ENCODE measurements around the gene U2SURP. TPM values are rescaled to one million over a fixed set of nuclear protein-coding genes. Genes with fewer than 3 reads are reported as not detected.

U2SURP gene
- total RNA-seq, 4 donors from 2014 or later = 92.4 to 104 (median 95.6) TPM

- Histone ChIP-seq H3K36me3 (peaks cover 0 to 54% (median 2%) of the 10 kb centered on the region in 3 donors), H3K4me1 (no peaks in the 10 kb centered on the region), H3K4me3 (no peak overlapping the region), H3K27me3 (no peaks in the 10 kb centered on the region), H3K27ac (no peak overlapping the region), H3K9me3 (no peaks in the 10 kb centered on the region)
- DNase-seq (ENCODE audit: low spot score in 2 of 2) = no peak
- no peak for TF ChIP-seq CTCF (IDR thresholded peaks at IDR 0.05)
- no peak for TF ChIP-seq POLR2A (IDR thresholded peaks at IDR 0.05)
- TF ChIP-seq EP300 (IDR thresholded peaks at IDR 0.05) = no peak
- 81 to 88% methylated on average over 3 of the region's 3 CpGs for WGBS, 2 donors
These were observed 55.0 kb downstream of the U2SURP start for GRCh38 chr3:143056372-143056771.

- Histone ChIP-seq H3K27me3 (no peaks in the 10 kb centered on the region), H3K27ac (no peak overlapping the region), H3K36me3 (peaks cover 0 to 18% (median 2%) of the 10 kb centered on the region in 3 donors), H3K9me3 (no peaks in the 10 kb centered on the region), H3K4me1 (no peaks in the 10 kb centered on the region), H3K4me3 (no peak overlapping the region)
- WGBS, 2 donors = 79 to 86% methylated on average over 3 of the region's 3 CpGs
- no peak for DNase-seq (ENCODE audit: low spot score in 2 of 2)
- TF ChIP-seq POLR2A (IDR thresholded peaks at IDR 0.05) = no peak
- no peak for TF ChIP-seq EP300 (IDR thresholded peaks at IDR 0.05)
- TF ChIP-seq CTCF (IDR thresholded peaks at IDR 0.05) = no peak
These were observed 59.5 kb downstream of the U2SURP start for GRCh38 chr3:143060906-143061305.

GRCh38 chr3:143063018-143063417 lies 61.6 kb downstream of the U2SURP start:
- 64 to 78% methylated on average over 2 of the region's 2 CpGs for WGBS, 2 donors
- H3K4me1 ChIP-seq = no peaks in the 10 kb centered on the region

GRCh38 chr3:143064777-143065176 lies 63.4 kb downstream of the U2SURP start:
- no peak for DNase-seq (ENCODE audit: low spot score in 2 of 2)
- Histone ChIP-seq H3K4me3 (no peak overlapping the region), H3K36me3 (peaks cover 0 to 9% (median 2%) of the 10 kb centered on the region in 3 donors), H3K27me3 (no peaks in the 10 kb centered on the region), H3K9me3 (no peaks in the 10 kb centered on the region), H3K4me1 (no peaks in the 10 kb centered on the region), H3K27ac (no peak overlapping the region)
- WGBS, 2 donors = 91 to 93% methylated on average over 5 of the region's 5 CpGs
- TF ChIP-seq EP300 (IDR thresholded peaks at IDR 0.05) (no peak), POLR2A (IDR thresholded peaks at IDR 0.05) (no peak), CTCF (IDR thresholded peaks at IDR 0.05) (no peak)

More at GRCh38 chr3:143063018-143063417, 61.6 kb downstream of the U2SURP start:
- Histone ChIP-seq H3K27me3 (no peaks in the 10 kb centered on the region), H3K36me3 (peaks cover 0 to 9% (median 2%) of the 10 kb centered on the region in 3 donors), H3K27ac (no peak overlapping the region), H3K4me3 (no peak overlapping the region), H3K9me3 (no peaks in the 10 kb centered on the region)
- DNase-seq (ENCODE audit: low spot score in 2 of 2) = no peak
- no peak for TF ChIP-seq EP300 (IDR thresholded peaks at IDR 0.05)
- TF ChIP-seq CTCF (IDR thresholded peaks at IDR 0.05) = no peak
- TF ChIP-seq POLR2A (IDR thresholded peaks at IDR 0.05) = no peak

GRCh38 chr3:143065364-143065763 lies 64.0 kb downstream of the U2SURP start:
- no peaks in the 10 kb centered on the region for H3K4me1 ChIP-seq
- H3K27ac ChIP-seq = no peak overlapping the region
- WGBS, 2 donors = 92 to 98% methylated on average over 2 of the region's 2 CpGs
- H3K9me3 ChIP-seq = no peaks in the 10 kb centered on the region
- H3K27me3 ChIP-seq = no peaks in the 10 kb centered on the region
- no peak overlapping the region for H3K4me3 ChIP-seq
- peaks cover 0 to 9% (median 2%) of the 10 kb centered on the region in 3 donors for H3K36me3 ChIP-seq
- TF ChIP-seq POLR2A (IDR thresholded peaks at IDR 0.05) (no peak), EP300 (IDR thresholded peaks at IDR 0.05) (no peak), CTCF (IDR thresholded peaks at IDR 0.05) (no peak)
- no peak for DNase-seq (ENCODE audit: low spot score in 2 of 2)
